NCI-H1930 (cell line): ENCODE measurements around the gene PSMD3.
"Not testable (repeated sequence)": the region's sequence is repeated elsewhere in the genome, so short reads cannot be mapped to it uniquely, and the experiment has no call there.

Experiments
- DNase-seq, 2 experiments: peaks; one replicate each; lab custom pipeline; 2025; lab: John Stamatoyannopoulos, UW

Gene PSMD3

GRCh38 chr17:39997543-39997942 lies 16.9 kb downstream of the PSMD3 start:
- DNase-seq: no peak

GRCh38 chr17:39999067-39999466 lies 18.5 kb downstream of the PSMD3 start:
- DNase-seq: no peak

GRCh38 chr17:40000161-40000560 lies 19.6 kb downstream of the PSMD3 start:
- no peak for DNase-seq

GRCh38 chr17:40001335-40001734 lies 20.7 kb downstream of the PSMD3 start:
- DNase-seq: not testable (repeated sequence)

GRCh38 chr17:40004072-40004471 lies 23.5 kb downstream of the PSMD3 start:
- no peak for DNase-seq

- DNase-seq: no peak
Measured at GRCh38 chr17:40004712-40005111, 24.1 kb downstream of the PSMD3 start.

- no peak for DNase-seq
Measured at GRCh38 chr17:40005520-40005919, 24.9 kb downstream of the PSMD3 start.

GRCh38 chr17:40010946-40011500 lies 30.4 kb downstream of the PSMD3 start:
- DNase-seq: not testable (repeated sequence)

GRCh38 chr17:40012017-40012647 lies 31.5 kb downstream of the PSMD3 start:
- DNase-seq: not testable (repeated sequence)

GRCh38 chr17:40014375-40014980 lies 33.9 kb downstream of the PSMD3 start:
- DNase-seq: no peak

GRCh38 chr17:40015005-40015997 lies 34.7 kb downstream of the PSMD3 start, which contains the start of gene CSF3:
Gene CSF3 (plus strand): TSS chr17:40015440. CDS start chr17:40015475, 35 bp downstream.
- DNase-seq: no peak

GRCh38 chr17:40015998-40016985 lies 35.7 kb downstream of the PSMD3 start:
- DNase-seq: no peak

GRCh38 chr17:40017422-40018080 lies 36.9 kb downstream of the PSMD3 start:
- no peak for DNase-seq

- no peak for DNase-seq
Measured at GRCh38 chr17:40018211-40019121, 37.9 kb downstream of the PSMD3 start.

- DNase-seq: no peak
Measured at GRCh38 chr17:40019140-40019991, 38.8 kb downstream of the PSMD3 start.

- no peak for DNase-seq
Measured at GRCh38 chr17:40020146-40020545, 39.5 kb downstream of the PSMD3 start.

GRCh38 chr17:40021451-40021971 lies 40.9 kb downstream of the PSMD3 start:
- DNase-seq: no peak

GRCh38 chr17:40022497-40022896 lies 41.9 kb downstream of the PSMD3 start:
- DNase-seq: no peak
